ENCODE measurements around the gene TRAPPC3.

GRCh38 chr1:36142121-36142520, 7.2 kb downstream of the TRAPPC3 start:
- TF ChIP-seq CTCF (IDR thresholded peaks at IDR 0.05; ENCODE audit: insufficient read depth, low read length): no peak
- no peak for TF ChIP-seq GABPA (IDR thresholded peaks at IDR 0.05; ENCODE audit: low read depth)
- no peak for TF ChIP-seq POLR2AphosphoS5 (IDR thresholded peaks at IDR 0.05; ENCODE audit: low read depth)
- TF ChIP-seq, protein P1, sequence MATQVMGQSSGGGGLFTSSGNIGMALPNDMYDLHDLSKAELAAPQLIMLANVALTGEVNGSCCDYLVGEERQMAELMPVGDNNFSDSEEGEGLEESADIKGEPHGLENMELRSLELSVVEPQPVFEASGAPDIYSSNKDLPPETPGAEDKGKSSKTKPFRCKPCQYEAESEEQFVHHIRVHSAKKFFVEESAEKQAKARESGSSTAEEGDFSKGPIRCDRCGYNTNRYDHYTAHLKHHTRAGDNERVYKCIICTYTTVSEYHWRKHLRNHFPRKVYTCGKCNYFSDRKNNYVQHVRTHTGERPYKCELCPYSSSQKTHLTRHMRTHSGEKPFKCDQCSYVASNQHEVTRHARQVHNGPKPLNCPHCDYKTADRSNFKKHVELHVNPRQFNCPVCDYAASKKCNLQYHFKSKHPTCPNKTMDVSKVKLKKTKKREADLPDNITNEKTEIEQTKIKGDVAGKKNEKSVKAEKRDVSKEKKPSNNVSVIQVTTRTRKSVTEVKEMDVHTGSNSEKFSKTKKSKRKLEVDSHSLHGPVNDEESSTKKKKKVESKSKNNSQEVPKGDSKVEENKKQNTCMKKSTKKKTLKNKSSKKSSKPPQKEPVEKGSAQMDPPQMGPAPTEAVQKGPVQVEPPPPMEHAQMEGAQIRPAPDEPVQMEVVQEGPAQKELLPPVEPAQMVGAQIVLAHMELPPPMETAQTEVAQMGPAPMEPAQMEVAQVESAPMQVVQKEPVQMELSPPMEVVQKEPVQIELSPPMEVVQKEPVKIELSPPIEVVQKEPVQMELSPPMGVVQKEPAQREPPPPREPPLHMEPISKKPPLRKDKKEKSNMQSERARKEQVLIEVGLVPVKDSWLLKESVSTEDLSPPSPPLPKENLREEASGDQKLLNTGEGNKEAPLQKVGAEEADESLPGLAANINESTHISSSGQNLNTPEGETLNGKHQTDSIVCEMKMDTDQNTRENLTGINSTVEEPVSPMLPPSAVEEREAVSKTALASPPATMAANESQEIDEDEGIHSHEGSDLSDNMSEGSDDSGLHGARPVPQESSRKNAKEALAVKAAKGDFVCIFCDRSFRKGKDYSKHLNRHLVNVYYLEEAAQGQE (IDR thresholded peaks at IDR 0.05; ENCODE audit: insufficient replicate concordance, low read depth): no peak
- no peak for TF ChIP-seq SPI1 (IDR thresholded peaks at IDR 0.05; ENCODE audit: borderline replicate concordance, low read depth)

Measured in HL-60 (cell line).